DMS53 (cell line): ENCODE results near the gene PRDX2.
"Not testable (repeated sequence)": the region's sequence is repeated elsewhere in the genome, so short reads cannot be mapped to it uniquely, and the experiment has no call there.

Source experiments
- DNase-seq: peaks from one replicate; lab custom pipeline; 2025; lab: John Stamatoyannopoulos, UW

The PRDX2 gene

DNA sequence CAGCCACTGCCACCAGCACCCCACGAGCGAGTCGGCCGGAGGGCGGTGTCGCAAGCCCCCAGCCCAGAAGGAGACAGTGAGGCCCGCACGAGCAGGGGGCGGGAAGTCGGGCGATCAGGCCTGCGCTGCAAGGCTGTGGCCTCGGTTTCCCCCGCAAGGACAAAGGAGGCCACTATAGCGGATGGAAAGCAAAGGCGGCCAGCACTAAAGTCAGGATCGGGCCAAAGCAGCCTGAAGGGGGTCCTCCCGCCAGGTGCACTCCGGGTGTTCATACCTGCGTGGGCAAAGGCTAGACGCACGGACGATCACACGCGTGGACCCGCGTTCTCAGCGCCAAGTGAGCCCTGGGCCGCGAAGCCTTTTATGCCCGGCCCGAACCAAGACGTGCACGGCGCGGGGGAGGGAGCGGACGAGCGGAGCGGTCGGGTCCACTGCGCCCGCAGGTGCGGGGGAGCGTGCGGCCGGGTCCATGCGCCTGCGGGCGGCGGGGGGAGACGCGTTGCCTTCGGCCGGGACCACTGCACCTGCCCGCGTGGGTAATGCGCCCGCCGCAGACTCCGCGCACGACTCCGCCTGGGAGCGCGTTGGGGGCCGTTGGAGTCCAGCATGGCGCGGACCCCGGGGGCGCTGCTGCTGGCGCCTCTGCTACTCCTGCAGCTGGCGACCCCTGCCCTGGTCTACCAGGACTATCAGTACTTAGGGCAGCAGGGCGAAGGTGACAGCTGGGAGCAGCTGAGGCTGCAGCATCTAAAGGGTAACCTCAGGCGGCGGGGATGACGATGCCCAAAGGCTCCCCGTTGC is at the start of gene PRDX2, which contains the start of gene THSD8:
Gene PRDX2 (minus strand): TSS at position 335 of the 801 bp plus-strand sequence. CDS start 539 bp downstream, outside the sequence.
Gene THSD8 (plus strand): TSS at position 604 of the 801 bp plus-strand sequence. CDS start 3 bp downstream, at position 607.
- DNase-seq = peak; percentile 92

DNA sequence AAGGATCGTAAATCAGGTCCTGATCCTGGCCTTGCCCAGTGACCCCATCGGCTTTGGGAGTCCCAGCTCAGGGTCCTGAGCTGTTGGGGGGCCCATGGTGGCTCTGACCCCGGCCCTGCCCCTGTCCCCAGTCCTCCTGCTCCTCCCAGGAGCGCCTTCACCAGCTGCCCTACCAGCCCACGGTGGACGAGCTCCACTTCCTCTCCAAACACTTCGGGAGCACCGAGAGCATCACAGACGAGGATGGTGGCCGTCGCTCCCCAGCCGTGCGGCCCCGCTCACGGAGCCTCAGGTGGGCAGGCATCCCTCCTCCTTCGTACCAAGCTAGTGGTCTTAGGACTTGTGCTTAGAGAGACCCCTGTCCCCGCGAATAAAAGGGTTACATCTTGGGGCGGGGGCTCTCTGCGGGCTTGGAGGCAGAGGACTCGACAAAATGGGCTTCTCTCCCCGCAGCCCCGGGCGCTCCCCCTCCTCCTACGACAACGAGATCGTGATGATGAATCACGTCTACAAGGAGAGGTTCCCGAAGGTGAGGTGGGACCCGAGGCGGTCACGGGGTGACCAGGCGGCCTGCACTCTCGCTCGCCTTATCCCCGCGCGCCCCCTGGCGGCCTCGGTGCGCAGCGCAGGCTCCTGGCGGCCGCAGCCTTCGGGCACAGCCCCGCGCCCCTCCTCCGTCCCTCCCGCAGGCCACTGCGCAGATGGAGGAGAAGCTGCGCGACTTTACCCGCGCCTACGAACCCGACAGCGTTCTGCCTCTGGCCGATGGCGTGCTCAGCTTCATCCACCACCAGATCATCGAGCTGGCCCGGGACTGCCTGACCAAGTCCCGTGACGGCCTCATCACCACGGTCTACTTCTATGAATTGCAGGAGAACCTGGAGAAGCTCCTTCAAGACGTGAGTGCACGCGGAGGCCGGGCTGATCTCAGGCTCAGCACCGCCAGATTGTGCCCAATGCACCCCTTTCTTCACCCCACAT is 45.8 kb upstream of the PRDX2 start:
- peak; percentile 90 for DNase-seq

DNA sequence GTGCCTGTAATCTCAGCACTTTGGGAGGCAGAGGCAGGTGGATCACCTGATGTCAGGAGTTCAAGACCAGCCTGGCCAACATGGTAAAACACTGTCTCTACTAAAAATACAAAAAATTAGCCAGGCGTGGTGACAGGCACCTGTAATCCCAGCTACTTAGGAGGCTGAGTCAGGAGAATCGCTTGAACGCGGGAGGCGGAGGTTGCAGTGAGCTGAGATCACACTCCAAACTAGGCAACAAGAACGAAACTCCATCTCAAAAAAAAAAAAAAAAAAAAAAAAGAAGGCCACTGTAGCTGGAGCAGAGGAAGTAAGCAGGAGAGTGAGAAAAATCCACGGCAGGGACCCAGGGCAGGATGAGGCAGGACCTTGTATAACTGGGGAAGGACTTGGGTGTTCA is 45.0 kb upstream of the PRDX2 start:
- DNase-seq = not testable (repeated sequence)

DNA sequence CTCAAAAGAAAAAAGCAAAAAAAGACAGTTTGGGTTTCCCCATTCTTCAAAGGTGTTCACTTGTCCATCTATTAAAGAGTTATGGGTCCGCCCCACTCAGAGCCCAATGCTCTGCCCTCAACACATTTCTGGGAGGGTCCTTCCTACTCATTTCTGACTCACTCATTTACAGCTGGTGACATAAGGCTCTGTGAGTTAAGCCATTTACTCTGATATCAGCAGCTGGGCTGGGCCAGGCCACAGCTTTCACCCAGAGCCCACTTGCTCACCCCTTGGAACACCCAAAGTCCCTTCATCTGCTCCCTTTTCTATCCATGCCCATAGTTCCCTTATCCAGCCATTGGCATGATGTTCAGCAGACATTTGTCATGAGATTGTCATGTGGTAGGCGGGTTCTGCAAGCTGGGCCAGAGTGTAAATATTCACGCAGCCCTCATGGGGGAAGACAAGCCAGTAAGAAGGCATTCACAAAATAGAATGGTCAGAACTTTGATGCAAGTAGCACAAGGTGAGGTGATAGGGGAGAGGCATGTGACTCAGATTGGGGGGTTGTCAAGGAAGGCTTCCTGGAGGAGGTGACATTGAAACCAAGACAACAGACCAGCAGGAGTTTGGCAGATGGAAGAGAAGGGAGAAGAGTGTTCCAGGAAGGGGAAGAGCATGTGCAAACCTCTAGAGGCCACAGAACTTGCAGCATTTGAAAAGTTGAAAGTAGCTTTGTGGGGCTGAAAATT is 42.6 kb upstream of the PRDX2 start:
- no peak for DNase-seq

DNA sequence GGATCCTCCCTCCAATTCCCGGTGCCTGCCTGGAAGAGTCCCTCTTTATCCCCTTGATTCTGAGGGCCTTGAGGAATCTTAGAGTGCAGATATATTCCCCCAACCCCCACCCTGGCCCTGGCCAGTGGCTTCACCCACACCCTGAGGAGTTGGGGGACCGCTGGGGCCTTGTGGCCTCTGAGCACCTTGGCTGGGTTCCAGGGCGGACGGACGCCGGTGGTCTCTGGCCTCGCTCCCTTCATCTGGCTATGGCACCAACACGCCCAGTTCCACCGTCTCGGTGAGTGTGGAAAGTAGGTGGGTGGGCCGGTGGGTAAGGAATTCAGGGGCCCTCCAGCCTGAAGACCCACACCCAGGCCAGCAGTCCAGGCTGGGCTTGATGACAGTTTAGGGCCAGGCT is 41.7 kb upstream of the PRDX2 start:
- DNase-seq = no peak

DNA sequence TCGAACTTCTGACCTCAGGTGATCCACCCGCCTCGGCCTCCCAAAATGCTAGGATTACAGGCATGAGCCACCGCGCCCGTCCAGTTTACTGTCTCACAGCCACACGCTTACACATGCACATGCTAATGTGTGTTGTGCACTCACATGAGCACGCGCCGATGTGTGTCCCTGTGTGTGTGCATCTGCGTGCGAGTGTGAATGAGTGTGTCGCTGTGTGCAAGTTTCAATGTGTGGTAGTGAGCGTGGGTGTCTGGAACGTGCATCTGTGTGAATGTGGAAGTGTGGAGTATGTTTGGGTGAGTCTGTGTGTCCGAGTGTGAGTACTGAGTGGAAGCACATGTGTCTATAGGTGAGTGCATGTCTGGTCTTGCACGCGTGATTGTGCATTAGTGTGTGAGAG is 40.9 kb upstream of the PRDX2 start:
- DNase-seq = no peak

DNA sequence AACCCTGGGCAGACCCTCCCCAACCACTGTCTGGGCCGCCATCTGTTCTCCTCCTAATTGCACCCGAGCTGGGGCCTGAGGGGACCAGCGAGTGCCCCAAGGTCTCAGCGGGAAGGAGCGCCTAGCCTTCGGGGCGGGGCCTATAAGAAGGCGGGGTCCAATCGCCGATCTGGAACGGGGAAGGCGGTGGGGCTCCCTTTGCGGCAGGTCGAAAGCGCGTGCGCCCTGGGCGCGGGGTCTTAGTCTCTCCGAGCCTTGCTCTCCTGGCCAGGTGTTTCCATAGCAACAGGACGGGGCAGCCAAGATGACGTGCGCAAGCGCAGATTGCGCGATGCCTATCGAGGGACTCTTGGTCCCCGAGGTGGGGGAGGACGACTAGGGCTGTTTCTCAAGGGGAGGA is 39.5 kb upstream of the PRDX2 start:
- DNase-seq = no peak

DNA sequence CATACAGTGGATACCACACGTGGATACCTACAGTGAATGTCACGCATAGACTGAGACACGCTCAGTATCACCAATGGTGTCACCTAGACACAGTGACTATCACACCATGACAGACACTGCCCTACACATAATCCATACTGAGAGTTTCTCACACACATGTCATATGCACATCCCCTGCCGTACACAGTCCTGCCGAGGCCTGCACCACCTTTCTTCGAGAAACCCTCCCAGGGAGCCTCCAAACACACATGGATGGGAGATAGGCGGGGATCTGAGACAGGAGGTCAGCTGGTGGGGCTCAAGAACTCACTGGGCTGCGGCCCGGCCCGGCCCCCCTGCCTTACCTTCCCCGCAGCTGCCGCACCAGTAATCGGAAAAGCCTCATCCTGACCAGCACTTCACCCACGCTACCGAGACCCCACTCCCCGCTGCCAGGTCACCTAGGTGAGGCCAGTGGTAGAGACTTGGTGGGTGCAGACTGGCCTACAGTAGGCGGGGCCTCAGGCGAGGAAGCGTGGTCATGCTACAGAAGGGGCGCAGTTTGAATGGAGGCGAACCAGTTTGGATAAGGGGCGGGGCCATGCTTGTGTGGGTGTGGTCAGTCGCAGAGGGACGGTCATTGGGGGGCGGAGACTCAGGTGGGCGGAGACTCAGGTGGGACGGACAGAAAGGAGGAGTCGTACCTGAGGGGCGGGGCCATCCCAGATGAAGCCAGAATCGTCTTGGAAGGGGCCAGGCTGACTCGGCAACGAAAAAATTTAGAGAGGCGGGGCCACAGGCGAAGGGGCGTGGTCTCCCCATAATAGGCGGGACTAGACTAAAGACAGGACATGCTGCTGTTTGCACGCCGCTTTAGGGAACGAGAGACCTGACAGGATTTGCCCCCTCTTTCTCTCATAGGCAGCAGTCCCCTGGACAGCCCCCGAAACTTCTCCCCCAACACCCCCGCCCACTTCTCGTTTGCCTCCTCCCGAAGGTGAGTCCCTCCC is 38.8 kb upstream of the PRDX2 start:
- peak; percentile 53 for DNase-seq

DNA sequence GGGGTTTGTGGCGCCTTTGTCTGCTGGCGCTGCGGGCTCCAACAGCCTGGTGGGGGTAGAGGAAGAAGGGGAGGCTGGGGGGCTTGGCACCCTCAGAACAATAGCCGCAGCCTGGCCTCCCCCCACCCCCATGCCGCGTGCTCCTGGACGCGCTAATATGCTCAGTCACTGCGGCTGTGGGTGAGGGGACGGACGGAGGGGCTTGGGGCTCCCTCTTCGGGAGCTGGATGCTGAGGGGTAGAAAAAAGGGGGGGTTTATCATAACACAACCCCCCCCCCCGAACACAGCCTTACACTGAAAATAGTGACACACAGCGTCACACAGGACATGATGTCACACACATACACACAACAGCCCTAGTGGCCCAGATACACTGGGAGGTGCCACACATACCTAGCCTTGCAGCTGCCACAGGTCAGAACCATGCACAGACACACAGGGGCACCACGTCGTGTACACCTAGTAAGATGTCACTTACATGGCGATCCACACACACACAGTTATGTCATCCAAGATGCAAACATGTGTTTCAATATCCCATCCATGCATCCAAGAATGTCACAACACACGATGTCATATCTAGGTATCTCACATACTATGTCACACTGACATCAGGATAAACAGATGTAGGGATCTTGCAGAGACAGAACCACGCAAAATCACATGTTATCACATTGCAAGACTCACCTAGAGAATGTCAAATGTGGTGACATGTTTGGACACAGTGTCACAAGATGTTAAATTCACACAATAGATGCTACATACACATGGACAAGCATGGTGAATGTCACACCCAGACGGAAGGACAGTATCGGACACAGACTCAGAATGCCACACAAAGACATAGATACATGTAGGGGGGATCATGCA is 37.5 kb upstream of the PRDX2 start:
- DNase-seq = peak; percentile 70

DNA sequence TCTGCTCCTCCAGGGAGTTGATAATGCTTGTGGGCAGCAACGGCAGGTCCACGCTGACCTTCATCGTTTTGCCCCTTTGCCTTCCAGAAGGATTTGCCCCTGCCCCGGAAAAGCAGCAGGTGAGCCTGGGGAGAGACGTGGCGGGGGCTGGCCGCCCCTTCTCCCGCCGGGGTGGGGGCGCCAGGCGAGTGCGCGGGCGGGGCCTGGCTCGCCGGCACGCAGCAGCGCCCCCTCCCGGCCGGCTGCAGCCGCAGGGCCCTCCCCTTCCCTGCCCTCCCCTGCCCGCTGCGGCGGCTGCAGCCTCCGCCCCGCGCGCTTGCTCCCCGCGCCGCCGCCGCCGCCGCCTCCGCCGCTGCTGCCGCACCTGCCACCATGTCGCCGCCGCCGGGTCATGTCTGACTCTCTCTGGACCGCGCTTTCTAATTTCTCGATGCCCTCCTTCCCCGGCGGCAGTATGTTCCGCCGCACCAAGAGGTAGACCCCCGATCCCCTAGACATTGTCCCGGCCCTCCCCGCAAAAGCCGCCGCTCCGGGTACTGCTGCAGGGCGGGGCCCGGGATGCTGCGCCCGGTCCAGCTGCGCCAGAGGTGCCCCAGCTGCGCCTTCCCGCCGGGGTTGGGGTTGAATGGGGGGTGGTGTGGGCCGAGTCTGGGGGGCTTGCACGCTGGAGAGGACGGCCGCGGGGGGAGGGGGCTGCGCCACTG is 36.7 kb upstream of the PRDX2 start, which contains the start of gene MAST1:
Gene MAST1 (plus strand): TSS at position 334 of the 704 bp plus-strand sequence. CDS start 58 bp downstream, at position 392.
- peak; percentile 81 for DNase-seq

DNA sequence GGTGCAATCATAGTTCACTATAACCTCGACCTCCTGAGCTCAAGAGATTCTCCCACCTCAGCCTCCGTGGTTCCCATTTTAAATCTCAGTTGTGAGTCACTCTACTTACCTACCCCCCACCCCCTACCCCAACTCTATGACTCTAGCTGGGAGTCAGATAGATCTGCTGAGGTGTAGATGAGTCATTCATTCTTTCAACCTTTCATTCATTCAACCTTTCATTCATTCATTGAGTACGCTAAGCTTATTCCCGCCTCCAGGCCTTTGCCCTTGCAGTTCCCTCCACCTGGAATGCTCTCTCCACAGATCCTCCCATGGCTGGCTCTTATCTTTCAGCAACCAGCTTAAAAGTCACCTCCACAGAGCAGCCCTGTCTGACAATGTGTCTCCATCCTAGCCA is 35.6 kb upstream of the PRDX2 start:
- no peak for DNase-seq

DNA sequence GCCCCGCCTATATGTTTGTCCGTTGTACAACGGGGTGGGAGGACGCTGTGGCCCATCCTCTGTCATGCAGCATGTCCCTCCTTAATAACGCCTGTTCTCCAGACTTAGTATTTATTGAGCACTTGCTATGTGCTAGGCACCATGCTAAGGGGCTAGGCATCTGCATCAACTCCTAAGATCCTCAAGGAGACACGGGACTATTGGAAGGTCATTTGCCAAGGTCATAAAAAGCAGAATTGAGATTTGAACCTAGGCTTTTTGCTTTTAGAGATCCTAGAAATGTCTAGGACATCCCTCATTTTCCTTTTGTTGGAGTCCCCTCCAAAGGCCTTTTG is 34.9 kb upstream of the PRDX2 start:
- no peak for DNase-seq

DNA sequence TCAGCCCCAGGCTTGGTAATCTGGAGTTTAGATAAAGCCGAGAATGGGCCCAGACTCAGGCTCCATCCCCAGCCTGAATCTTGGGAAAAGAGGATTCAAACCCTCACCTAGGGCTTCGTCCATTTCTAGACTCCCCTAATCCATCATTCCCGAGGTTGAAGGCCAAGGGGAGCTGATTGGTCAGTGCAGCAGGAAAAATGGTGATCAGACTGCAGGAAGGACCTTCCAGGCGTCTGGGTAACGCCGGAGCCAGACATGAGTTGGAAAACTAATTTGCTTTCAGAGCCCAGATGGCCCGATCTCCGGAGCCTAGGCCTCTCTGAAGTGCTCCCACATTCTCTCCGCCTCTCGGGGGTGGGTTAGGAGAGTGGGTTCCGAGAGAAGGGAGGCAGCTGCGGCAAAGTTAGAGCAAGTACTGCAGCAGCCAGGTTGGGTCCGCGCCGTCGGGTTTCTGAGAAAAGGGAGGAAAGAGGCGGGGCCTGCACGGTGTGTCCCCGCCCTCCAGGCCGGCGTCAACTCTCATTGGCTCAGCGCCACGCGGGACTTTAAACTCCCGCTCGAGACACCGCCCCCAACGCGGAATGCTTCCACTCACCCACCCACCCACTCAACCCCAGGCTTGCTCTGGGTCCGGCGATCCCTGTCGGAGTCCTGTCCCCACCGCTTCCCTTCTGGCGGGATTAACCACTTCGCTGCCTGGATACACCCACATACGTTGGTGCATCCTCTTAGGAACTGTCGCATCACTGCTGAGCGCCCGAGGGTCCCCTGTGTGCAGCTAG is 33.6 kb upstream of the PRDX2 start:
- DNase-seq = peak; percentile 78

DNA sequence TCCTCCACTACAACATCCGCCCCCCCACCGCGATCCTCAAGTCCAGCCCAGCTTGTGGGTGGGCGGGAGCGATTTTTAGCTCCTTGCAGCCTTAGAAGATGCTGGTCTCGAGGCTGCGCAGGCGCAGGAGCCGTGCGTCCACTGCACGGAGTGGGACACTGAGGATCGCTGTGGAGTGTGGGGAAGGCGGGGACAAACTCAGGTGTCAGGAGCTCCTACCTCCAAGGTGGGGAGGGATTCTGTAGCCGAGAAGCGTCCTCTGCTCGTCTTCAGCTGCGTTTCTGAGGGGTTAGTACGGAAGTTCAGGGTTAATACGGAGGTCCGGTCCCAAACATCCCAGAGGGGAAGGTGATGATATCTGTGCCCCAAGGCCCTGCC is 33.0 kb upstream of the PRDX2 start, which contains the start of gene RTBDN:
Gene RTBDN (minus strand): TSS at position 14 of the 378 bp plus-strand sequence. CDS start 4,600 bp downstream, outside the sequence.
- peak; percentile 53 for DNase-seq

DNA sequence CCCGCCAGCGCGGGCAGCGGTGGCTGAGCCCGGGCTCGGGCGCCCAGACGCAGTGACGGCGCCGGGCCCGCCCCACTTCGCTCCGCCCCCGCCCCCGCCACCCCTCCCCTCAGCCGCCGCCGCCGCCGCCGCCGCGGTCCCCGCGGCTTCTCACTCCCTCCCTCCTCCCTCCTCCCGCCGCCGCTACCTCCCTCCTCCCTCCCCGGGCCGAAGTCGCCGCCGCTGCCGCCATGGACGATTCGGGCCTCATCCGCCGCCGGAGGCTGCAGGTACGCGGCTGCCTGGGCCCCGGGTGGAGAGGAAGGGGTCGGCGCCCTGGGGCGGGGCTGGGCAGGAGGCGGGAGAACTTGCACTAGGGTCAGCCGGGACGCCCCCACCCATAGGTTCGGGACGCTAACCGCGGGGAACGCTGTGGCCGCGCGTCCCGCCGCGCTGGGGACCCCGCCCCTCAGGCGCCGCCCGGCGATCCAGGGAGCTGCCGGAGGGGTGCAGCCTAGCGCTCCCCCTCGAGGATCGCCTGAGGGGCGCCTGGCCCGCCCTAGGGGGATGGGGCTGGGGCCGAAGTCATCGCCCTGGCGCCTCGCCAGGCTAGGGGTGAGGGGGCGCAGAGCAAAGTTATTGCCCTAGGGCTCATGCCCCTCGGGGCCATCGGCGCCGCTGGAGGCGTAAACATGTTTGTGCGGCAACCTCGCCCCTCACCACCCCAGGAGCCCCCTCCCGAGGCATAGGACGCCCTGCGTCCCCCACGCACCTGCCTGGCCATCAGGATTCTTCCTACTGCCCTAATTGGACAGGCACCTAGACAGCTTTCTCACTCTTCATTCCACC is 32.4 kb upstream of the PRDX2 start:
- DNase-seq = peak; percentile 79

DNA sequence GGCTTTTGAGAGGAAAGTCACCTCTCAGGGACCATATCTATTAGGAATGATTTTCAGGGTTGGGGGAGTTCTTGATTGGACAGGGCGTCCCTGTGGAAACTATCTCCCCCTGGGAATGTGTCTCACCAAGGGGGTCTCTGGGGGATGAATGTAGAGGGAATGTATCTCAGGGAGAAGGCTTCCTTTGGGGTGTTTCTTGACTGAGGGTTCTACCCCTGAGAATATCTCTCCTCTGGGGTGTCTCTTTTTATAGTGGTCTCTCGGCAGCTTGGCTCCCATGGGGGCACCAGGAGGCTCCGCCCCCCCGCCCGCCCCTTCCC is 31.8 kb upstream of the PRDX2 start:
- DNase-seq = peak; percentile 50

DNA sequence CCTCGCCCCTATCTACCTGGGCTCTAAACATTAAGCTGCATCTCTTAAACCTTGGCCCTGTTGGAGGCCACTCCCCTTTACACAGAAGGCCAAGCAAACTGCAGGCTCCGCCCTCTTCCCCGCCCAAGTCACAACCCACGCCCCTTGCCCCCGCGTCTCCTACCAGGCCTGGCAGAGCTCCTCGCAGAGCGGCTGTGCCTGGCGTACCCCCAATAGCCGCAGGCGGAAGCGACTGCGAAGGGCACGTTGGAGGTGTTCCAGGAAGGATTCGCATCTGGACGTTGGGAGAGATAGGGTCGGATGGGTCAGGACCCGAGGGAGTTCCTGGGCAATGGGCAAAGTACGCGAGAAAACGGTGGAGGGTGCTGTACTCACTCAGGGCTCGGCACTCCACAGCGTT is 26.9 kb upstream of the PRDX2 start:
- peak; percentile 73 for DNase-seq
